Testis (tissue), 3 donors: ENCODE data around the gene IMMP2L. TPM values are rescaled to one million over a fixed set of nuclear protein-coding genes. Genes with fewer than 3 reads are reported as not detected.

Experiments used
- DNase-seq: peaks from one replicate; pipeline ENCODE4 v3.0.0-alpha.2; 2019
- H3K27ac ChIP-seq, 2 donors: fragments of 200-600 bp; sonication (generic); one replicate each; pipeline ENCODE4 v1.5.1; 2019
- H3K27me3 ChIP-seq: fragments of 200-600 bp; sonication (generic); one replicate; pipeline ENCODE4 v1.5.1; 2019
- H3K36me3 ChIP-seq: fragments of 200-600 bp; sonication (generic); one replicate; pipeline ENCODE4 v1.5.1; 2017; ENCODE audit warnings: low read depth; ENCODE audit errors: missing control alignments
- H3K4me1 ChIP-seq: fragments of 200-600 bp; sonication (generic); one replicate; pipeline ENCODE4 v1.5.1; 2019
- H3K4me3 ChIP-seq, 2 donors: fragments of 200-600 bp; sonication (generic); one replicate each; pipeline ENCODE4 v1.5.1; 2017 to 2019
- H3K9me3 ChIP-seq: fragments of 200-600 bp; sonication (generic); one replicate; pipeline ENCODE4 v1.5.1; 2017
- POLR2A ChIP-seq: fragments of 450-650 bp; IDR thresholded peaks from one replicate; pipeline ENCODE4 v1.6.1; 2017; ENCODE audit warnings: antibody characterized with exemption, mild to moderate bottlenecking, moderate library complexity
- WGBS, 2 donors: methylation state at CpG; one replicate each; pipeline ENCODE4 v1.1.5; 2018; 5-methylcytosine and 5-hydroxymethylcytosine counted together
- intact Hi-C: fragments of 100-400 bp; cut with DNase I; formaldehyde crosslinking; loops from one replicate; pipeline ENCODE4 v1.15.1; 2023; ENCODE audit warnings: low total_unique reads
- polyA plus RNA-seq: library from polyadenylated mRNA; stranded (reverse); fragments of 350-450 nt; fragmentation: Illumina TruSeq; extraction: RNeasy Lipid Tissue Mini Kit (QIAGEN cat#74804); gene quantifications from one replicate; pipeline ENCODE4 v1.2.3, GENCODE V29; 2014; ENCODE audit warnings: low read depth, low replicate concordance; ENCODE audit not compliant: insufficient read depth
- total RNA-seq, 2 donors: library from RNA; depleted of rRNA; stranded (reverse); fragments of >200 nt; gene quantifications; one replicate each; pipeline ENCODE4 v1.2.3, GENCODE V29; 2016
- TF ChIP-seq, protein P1 (sequence below), 3 experiments: fragments of 450-650 bp in 2 of 3; fragments of 200-600 bp in 1 of 3; sonication (generic) in 1 of 3; IDR thresholded peaks; one replicate each; pipeline ENCODE4 v1.5.1; 2016 to 2019; ENCODE audit warnings: antibody characterized with exemption in 3 of 3, mild to moderate bottlenecking in 2 of 3, moderate library complexity in 1 of 3

Gene IMMP2L
- total and polyA plus RNA-seq, 3 donors from 2014 or later = 10.7 to 12.4 (median 11.2) TPM

GRCh38 chr7:110724811-110725210 lies 837.5 kb downstream of the IMMP2L start:
- H3K4me3 ChIP-seq = no peak overlapping the region
- H3K9me3 ChIP-seq = no peaks in the 10 kb centered on the region
- WGBS, 2 donors = 69 to 71% methylated on average over 6 of the region's 6 CpGs
- no peak for DNase-seq
- H3K27ac ChIP-seq = no peak overlapping the region
- TF ChIP-seq, protein P1, sequence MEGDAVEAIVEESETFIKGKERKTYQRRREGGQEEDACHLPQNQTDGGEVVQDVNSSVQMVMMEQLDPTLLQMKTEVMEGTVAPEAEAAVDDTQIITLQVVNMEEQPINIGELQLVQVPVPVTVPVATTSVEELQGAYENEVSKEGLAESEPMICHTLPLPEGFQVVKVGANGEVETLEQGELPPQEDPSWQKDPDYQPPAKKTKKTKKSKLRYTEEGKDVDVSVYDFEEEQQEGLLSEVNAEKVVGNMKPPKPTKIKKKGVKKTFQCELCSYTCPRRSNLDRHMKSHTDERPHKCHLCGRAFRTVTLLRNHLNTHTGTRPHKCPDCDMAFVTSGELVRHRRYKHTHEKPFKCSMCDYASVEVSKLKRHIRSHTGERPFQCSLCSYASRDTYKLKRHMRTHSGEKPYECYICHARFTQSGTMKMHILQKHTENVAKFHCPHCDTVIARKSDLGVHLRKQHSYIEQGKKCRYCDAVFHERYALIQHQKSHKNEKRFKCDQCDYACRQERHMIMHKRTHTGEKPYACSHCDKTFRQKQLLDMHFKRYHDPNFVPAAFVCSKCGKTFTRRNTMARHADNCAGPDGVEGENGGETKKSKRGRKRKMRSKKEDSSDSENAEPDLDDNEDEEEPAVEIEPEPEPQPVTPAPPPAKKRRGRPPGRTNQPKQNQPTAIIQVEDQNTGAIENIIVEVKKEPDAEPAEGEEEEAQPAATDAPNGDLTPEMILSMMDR (IDR thresholded peaks at IDR 0.05) = no peak
- TF ChIP-seq POLR2A = no peak
- H3K27me3 ChIP-seq = no peaks in the 10 kb centered on the region
- H3K4me1 ChIP-seq = no peaks in the 10 kb centered on the region
- H3K36me3 ChIP-seq = no peaks in the 10 kb centered on the region
- intact Hi-C loops = no loop called here

- intact Hi-C loops = no loop called here
- DNase-seq = no peak
- TF ChIP-seq, protein P1 (IDR thresholded peaks at IDR 0.05) = no peak
- TF ChIP-seq POLR2A = no peak
- Histone ChIP-seq H3K36me3 (no peaks in the 10 kb centered on the region), H3K27me3 (no peaks in the 10 kb centered on the region), H3K27ac (no peak overlapping the region), H3K4me3 (no peak overlapping the region), H3K9me3 (no peaks in the 10 kb centered on the region), H3K4me1 (no peaks in the 10 kb centered on the region)
- WGBS, 2 donors = 62 to 85% methylated on average over 2 of the region's 2 CpGs
Measured at GRCh38 chr7:110721395-110721794, 840.9 kb downstream of the IMMP2L start.

GRCh38 chr7:110720626-110721025 lies 841.7 kb downstream of the IMMP2L start:
- 67 to 70% methylated on average over 3 of the region's 3 CpGs for WGBS, 2 donors
- H3K27me3 ChIP-seq = no peaks in the 10 kb centered on the region
- no peaks in the 10 kb centered on the region for H3K36me3 ChIP-seq
- H3K4me3 ChIP-seq = no peak overlapping the region
- no peak for TF ChIP-seq POLR2A
- TF ChIP-seq, protein P1 (IDR thresholded peaks at IDR 0.05) = no peak
- intact Hi-C loops = no loop called here
- no peak for DNase-seq
- no peak overlapping the region for H3K27ac ChIP-seq
- no peaks in the 10 kb centered on the region for H3K9me3 ChIP-seq
- H3K4me1 ChIP-seq = no peaks in the 10 kb centered on the region

- H3K27ac ChIP-seq = no peak overlapping the region
- no peaks in the 10 kb centered on the region for H3K36me3 ChIP-seq
- DNase-seq = no peak
- no peak overlapping the region for H3K4me3 ChIP-seq
- no peak for TF ChIP-seq POLR2A
- TF ChIP-seq, protein P1 (IDR thresholded peaks at IDR 0.05) = no peak
- H3K4me1 ChIP-seq = no peaks in the 10 kb centered on the region
- H3K27me3 ChIP-seq = no peaks in the 10 kb centered on the region
- H3K9me3 ChIP-seq = no peaks in the 10 kb centered on the region
- intact Hi-C loops = no loop called here
- 55 to 59% methylated on average over 3 of the region's 3 CpGs for WGBS, 2 donors
Measured at GRCh38 chr7:110719741-110720140, 842.6 kb downstream of the IMMP2L start.

DNA sequence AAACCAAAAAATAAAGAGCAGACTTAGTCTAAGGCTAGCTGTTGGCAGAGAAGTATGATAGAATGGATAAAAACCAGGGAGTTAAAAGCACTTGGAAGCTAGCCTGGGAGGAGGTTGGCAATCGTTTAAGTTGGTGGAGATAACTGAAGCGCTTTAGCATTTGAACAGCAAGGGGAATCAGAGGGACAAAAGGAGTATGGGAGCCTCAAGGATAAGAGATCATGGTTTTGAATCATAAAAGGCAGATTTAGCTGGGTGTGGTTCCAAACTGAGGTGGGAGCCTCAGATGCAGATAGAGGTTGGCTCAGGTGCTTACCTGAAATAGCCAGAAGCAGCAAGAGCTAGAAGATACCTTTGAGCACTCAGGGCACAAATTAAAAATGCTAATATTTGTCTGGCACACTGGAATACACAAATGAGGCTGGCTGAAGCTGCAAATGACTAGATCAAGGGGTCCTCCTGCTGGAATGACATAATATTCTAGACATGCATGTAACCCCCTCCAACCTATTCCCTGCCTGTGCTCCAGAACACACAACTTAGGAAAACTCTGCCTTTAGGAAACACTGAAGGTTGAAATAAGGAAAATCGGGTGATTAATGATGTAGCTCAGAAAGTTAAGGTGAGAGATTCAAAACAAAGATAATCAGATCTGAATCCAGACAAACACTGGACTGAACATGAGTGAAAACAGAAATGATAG lies 843.6 kb downstream of the IMMP2L start:
- TF ChIP-seq, protein P1 (IDR thresholded peaks at IDR 0.05) = no peak
- TF ChIP-seq POLR2A = no peak
- intact Hi-C loops = no loop called here
- H3K4me1 ChIP-seq = no peaks in the 10 kb centered on the region
- H3K4me3 ChIP-seq = no peak overlapping the region
- H3K9me3 ChIP-seq = no peaks in the 10 kb centered on the region
- DNase-seq = no peak
- no peak overlapping the region for H3K27ac ChIP-seq
- WGBS, 2 donors = 64 to 75% methylated on average over 3 of the region's 3 CpGs
- no peaks in the 10 kb centered on the region for H3K36me3 ChIP-seq
- no peaks in the 10 kb centered on the region for H3K27me3 ChIP-seq
